Vagina (tissue), 2 donors: ENCODE results near the gene ZIC1.

Source experiments
- POLR2A ChIP-seq, 2 donors: fragments of 450-650 bp; IDR thresholded peaks; one replicate each; pipeline ENCODE4 v1.6.1; 2017; ENCODE audit warnings: antibody characterized with exemption in 2 of 2, mild to moderate bottlenecking in 2 of 2, moderate library complexity in 2 of 2
- POLR2AphosphoS5 ChIP-seq, 2 donors: sonication (generic); formaldehyde crosslinking; IDR thresholded peaks; one replicate each; pipeline ENCODE4 v1.9.0; 2017; ENCODE audit warnings: antibody characterized with exemption in 2 of 2, mild to moderate bottlenecking in 2 of 2, low read depth in 1 of 2; ENCODE audit not compliant: insufficient read depth in 1 of 2
- TF ChIP-seq, protein P1 (sequence below), 3 experiments: fragments of 450-650 bp in 2 of 3; fragments of 200-600 bp in 1 of 3; sonication (generic) in 1 of 3; IDR thresholded peaks; one replicate each; pipeline ENCODE4 v1.5.1; 2017 to 2019; ENCODE audit warnings: antibody characterized with exemption in 3 of 3, mild to moderate bottlenecking in 2 of 3, moderate library complexity in 2 of 3

- TF ChIP-seq, protein P1, sequence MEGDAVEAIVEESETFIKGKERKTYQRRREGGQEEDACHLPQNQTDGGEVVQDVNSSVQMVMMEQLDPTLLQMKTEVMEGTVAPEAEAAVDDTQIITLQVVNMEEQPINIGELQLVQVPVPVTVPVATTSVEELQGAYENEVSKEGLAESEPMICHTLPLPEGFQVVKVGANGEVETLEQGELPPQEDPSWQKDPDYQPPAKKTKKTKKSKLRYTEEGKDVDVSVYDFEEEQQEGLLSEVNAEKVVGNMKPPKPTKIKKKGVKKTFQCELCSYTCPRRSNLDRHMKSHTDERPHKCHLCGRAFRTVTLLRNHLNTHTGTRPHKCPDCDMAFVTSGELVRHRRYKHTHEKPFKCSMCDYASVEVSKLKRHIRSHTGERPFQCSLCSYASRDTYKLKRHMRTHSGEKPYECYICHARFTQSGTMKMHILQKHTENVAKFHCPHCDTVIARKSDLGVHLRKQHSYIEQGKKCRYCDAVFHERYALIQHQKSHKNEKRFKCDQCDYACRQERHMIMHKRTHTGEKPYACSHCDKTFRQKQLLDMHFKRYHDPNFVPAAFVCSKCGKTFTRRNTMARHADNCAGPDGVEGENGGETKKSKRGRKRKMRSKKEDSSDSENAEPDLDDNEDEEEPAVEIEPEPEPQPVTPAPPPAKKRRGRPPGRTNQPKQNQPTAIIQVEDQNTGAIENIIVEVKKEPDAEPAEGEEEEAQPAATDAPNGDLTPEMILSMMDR (IDR thresholded peaks at IDR 0.05), result no peak
- TF ChIP-seq POLR2A (IDR thresholded peaks at IDR 0.05), result no peak
- TF ChIP-seq POLR2AphosphoS5 (IDR thresholded peaks at IDR 0.05; ENCODE audit: insufficient read depth in 1 of 2, low read depth in 1 of 2), result no peak
Observed at GRCh38 chr3:147416931-147417330, 7.8 kb downstream of the ZIC1 start.
